ENCODE measurements around the gene SIGLEC11.
"Not testable (repeated sequence)": the region's sequence is repeated elsewhere in the genome, so short reads cannot be mapped to it uniquely, and the experiment has no call there.

Gene SIGLEC11

DNA sequence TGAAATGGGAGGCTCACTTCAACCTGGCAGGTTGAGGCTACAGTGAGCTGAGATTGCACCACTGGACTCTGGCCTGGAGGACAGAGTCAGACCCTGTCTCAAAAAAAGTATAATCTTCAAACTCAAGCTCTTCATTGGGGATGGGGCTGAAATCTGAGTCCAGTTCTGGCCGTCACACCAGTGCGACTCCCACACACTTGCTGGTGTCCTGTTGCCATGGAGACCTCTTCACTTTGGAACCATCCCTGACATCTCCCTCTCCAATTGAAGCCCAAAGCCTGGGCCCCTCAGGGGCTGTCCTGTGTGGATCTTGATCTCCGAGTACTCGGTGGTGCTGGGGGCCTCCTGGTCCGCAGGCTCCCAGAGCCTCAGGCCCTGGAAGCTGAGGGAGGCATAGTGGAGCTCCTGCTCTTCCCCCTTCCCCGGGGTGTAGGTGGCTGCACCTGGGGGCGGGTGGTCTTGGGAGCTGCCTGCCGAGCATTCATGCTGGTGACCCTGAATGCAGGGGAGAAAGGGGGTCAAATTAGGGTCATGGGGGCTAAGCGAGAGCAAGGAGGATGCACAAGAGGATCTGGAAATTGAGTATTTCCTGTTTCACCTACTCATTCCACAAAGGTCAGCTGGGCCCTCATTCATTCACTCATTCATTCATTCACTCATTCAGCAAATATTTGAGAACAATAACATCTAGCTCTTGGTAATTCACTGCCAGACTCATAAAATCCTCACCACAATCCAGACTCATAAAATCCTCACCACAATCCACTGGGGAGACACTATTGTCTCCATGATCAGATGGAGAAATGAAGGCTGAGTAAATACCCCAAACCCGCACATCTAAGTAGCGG, 11.0 kb downstream of the SIGLEC11 start:
- no peak for TF ChIP-seq ZNF274 (IDR thresholded peaks at IDR 0.05; ENCODE audit: low read depth, low read length)
- no peak overlapping the region for H3K4me3 ChIP-seq (ENCODE audit: low read length)

DNA sequence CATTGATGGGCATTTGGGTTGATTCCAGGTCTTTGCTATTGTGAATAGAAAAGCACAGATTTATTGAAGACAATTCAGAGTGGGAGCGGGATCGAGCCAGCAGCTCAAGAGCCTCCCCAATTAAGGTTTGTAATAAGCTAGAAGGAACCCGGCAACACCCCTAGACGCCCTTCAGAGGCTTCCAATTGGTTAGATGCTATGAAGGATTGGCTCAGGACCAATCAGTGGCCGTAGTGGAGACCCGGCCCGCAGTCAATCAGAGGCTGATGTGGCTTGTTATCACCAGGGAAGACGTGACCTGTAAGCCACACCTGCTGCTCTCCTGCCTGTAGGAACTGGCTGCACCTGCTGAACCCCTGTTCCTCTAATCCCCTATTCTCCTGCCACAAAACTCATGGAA, 14.6 kb downstream of the SIGLEC11 start:
- TF ChIP-seq ZNF274 (IDR thresholded peaks at IDR 0.05; ENCODE audit: low read depth, low read length) = no peak
- H3K4me3 ChIP-seq (ENCODE audit: low read length) = no peak overlapping the region

DNA sequence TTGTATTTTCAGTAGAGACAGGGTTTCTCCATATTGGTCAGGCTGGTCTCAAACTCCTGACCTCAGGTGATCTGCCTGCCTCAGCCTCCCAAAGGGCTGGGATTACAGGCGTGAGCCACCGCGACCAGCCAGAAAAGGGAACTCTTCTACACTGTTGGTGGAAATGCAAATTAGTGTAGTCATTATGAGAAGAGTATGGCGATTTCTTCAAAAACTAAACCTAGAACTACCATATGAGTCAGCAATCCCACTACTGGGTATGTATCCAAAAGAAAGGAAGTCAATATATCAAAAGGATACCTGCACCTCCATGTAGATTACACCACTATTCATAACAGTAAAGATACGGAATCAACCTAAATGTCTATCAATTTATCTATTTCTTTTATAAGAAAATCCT, 16.4 kb downstream of the SIGLEC11 start:
- H3K4me3 ChIP-seq (ENCODE audit: low read length) = not testable (repeated sequence)

DNA sequence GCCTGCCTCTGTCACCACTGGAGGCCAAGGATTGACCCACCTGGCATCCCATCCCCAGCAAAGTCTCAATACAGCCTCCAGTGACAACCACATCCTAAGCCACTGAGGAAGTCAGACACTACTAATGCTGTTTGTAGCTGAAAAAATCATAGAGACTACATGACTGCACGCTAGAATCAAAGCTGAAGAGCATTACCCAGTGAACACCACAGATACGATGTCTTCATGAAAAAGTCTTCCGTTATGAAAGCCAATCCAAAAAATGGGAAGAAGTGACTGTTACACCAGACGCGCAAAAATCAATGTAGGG, 20.5 kb downstream of the SIGLEC11 start:
- TF ChIP-seq ZNF274 (IDR thresholded peaks at IDR 0.05; ENCODE audit: low read depth, low read length) = no peak
- no peak overlapping the region for H3K4me3 ChIP-seq (ENCODE audit: low read length)

DNA sequence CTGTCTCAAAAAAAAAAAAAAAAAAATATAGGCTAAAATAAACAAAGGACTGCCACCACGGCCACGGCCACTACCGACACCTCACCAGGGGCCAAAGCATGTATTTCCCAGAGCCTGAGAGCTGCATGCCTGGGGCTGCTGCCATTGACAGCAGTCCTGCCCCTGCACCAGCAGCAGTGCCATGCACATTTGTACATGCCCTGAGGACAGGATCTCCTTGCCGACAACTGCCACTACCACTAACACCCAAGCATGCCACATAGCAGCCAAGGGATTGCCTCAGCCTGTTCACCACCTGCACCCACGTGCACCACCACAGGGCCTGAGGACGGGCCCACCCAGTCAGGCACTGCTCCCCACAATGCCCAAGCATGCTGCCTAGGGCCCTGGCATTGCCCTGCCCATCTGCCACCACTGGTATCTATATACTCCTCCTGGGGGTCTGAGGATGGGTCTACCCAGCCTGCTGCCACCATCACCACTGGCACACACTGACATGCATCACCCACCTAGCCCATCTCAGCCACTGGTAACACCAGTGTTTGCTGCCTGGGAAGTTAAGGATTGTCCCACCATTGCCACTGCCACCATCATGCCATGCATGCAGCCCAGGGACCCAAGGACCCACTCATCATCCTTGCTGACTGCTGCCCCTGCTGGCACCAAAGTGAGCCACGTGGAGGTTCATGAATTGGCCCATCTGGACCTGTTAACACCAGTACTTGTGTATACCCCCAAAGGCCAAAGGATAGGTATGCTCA, 21.1 kb downstream of the SIGLEC11 start:
- TF ChIP-seq ZNF274 (IDR thresholded peaks at IDR 0.05; ENCODE audit: low read depth, low read length) = no peak
- no peak overlapping the region for H3K4me3 ChIP-seq (ENCODE audit: low read length)

DNA sequence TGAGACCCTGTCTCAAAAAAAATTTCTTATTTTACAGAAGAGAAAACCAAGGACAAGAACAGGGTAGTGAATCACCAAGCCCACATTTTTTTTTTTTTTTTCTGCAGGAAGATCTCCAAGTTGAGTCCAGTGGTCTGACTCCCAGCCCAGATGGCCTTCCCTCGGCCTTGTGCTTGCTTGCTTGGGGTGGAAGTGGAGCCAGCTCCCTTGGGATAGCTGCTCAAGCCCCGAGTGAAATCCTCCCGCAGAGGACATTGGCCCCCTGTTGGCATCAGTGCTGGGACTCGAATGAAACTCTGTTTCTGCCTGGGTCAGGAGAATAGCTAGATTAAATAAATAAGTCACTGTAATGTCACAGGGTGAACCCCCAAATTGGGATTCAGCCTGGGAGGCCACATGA, 22.3 kb downstream of the SIGLEC11 start:
- TF ChIP-seq ZNF274 (IDR thresholded peaks at IDR 0.05; ENCODE audit: low read depth, low read length) = no peak
- no peak overlapping the region for H3K4me3 ChIP-seq (ENCODE audit: low read length)

DNA sequence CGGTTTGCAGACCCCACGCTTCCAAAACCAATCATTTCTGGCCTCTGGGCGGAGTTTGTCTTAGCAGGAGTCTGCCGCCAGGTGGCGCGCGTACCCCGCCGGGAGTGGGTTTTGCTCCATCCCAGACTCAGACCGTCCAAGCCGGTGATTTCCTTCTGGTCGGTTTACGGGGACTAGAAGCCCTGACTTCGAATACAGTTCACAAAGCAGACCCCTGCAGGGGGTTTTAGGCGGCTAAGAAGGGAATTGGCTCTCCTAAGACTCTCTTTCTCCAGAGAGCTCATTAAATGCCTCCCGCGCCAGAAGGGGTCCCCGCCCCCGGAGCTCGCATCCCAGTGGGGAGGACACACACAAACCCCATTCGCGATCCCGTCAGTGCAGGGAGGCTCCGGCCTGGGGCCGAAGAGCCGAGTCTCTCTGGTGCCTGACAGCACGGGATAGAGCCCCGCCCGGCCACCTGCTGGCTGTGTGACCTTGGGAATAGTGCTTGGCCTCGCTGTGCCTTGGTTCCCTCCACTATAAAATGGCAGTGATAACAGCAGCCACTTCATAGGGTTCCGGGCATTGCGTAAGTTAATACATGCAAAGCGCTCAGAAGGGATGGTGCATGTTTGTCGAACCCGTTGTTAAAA, 23.1 kb downstream of the SIGLEC11 start:
- no peak for TF ChIP-seq ZNF274 (IDR thresholded peaks at IDR 0.05; ENCODE audit: low read depth, low read length)
- no peak overlapping the region; the same call in 1 of the 2 replicates for H3K4me3 ChIP-seq (ENCODE audit: low read length)

DNA sequence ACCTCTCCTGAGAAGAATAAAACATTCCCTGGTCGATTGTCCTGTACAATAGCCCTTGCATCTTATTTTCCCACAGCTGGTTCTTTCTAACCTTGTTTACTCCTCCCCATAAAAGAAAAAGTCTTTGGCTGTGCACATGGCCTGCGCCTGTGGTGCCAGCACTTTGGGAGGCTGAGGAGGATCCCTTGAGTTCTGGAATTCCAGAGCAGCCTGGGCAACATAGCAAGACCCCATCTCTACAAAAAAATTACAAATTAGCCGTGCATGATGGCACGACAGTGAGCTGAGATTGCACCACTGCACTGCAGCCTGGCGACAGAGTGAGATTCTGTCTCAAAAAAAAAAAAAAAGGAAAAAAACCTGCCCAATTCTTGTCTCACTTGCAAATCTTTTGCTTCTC, 24.4 kb downstream of the SIGLEC11 start:
- TF ChIP-seq ZNF274 (IDR thresholded peaks at IDR 0.05; ENCODE audit: low read depth, low read length) = no peak
- no peak overlapping the region for H3K4me3 ChIP-seq (ENCODE audit: low read length)

DNA sequence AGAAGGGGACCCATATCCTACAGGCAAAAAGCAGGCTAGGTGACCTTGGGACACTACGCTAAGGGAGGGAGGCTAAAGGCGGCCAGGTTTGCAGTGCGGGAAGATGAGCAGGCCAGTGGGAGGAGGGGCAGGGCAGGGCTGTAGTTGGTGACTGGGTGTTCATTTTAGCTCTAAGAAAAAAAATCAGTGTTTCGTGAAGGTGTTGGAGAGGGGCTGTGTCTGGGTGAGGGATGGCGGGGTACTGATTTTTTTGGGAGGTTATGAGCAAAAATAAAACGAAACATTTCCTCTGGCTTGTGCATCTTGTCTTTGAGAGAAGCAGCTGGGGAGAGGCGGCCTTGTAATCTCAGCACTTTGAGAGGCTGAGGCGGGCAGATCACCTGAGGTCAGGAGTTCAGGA, 27.3 kb downstream of the SIGLEC11 start:
- no peak for TF ChIP-seq ZNF274 (IDR thresholded peaks at IDR 0.05; ENCODE audit: low read depth, low read length)
- H3K4me3 ChIP-seq (ENCODE audit: low read length) = no peak overlapping the region

DNA sequence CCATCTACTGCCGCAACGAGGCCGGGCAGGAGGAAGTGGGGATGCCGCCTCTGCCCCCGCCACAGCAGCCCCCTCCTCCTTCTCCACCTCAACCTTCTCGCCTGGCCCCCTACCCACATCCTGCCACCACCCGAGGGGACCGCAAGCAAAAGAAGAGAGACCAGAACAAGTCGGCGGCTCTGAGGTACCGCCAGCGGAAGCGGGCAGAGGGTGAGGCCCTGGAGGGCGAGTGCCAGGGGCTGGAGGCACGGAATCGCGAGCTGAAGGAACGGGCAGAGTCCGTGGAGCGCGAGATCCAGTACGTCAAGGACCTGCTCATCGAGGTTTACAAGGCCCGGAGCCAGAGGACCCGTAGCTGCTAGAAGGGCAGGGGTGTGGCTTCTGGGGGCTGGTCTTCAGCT, 28.2 kb downstream of the SIGLEC11 start:
- no peak for TF ChIP-seq ZNF274 (IDR thresholded peaks at IDR 0.05; ENCODE audit: low read depth, low read length)

DNA sequence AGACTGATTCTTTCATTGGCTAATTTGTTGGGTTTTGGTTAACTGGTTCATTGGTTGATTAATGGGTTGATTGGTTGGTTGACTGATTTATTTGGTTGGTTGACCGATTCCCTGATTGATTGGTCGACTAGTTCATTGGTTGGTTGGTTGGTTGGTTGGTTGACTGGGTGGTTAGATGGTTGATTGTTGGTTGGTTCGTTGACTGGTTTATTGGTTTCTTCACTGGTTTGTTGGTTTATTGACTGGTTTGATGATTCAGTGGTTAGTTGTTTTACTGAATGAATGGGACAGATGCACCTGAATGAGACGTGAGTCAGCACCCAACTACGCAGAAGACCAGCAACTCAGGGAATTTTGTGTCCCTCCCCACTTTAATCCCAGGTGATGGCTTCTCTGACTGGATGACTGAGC, 28.9 kb downstream of the SIGLEC11 start:
- no peak for TF ChIP-seq ZNF274 (IDR thresholded peaks at IDR 0.05; ENCODE audit: low read depth, low read length)
- H3K4me3 ChIP-seq (ENCODE audit: low read length) = no peak overlapping the region

More for the DNA sequence above, 28.2 kb downstream of the SIGLEC11 start:
- H3K4me3 ChIP-seq (ENCODE audit: low read length) = no peak overlapping the region

DNA sequence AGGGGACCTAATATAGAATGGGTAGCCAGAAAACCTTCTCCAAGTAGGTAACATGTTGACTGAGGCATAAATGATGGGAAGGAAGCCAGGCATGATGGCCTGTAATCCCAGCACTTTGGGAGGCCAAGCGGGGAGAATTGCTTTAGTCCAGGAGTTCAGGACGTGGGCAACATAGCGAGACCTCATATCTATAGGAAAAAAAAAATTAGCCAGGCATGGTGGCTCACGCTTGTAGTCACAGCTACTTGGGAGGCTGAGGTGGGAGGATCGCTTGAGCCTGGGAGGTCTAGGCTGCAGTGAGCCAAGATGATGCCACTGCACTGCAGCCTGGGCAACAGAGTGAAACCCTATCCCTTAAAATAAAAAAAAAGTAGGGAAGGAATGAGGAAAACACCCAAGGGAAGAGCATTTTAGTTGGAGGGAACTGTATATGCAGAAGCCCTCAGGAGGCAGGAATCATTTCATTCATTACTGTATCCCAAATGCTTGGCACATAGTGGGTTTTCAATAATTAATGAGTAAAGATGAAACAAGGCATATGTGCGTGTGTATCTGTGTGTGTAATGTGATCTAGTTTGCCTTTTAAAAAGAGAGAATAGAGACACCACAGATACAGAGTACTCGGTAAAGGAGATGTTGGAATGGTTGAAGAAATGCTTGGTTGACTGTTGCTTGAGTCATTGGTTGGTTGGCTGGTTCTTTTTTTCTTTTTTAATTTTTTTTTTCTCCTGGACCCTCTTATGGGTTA, 29.5 kb downstream of the SIGLEC11 start:
- no peak for TF ChIP-seq ZNF274 (IDR thresholded peaks at IDR 0.05; ENCODE audit: low read depth, low read length)
- no peak overlapping the region for H3K4me3 ChIP-seq (ENCODE audit: low read length)

DNA sequence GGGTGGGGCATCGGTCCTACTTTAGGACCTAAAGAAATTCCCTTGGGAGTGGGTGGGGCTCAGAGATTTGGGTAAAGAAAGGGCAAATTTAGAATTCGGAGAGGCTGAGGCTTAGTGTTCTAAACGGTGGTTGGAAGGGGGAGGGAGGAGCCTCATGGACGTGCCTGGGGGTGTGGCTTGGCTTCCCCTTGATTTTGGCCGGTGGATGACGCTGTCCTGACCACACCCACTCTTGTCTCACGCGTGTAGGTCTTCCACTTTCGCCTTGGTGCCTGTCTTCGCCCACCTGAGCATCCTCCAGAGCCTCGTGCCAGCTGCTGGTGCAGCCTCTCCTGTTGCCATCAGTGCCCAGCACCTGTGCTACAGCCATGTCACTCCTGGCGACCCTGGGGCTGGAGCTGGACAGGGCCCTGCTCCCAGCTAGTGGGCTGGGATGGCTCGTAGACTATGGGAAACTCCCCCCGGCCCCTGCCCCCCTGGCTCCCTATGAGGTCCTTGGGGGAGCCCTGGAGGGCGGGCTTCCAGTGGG, 30.4 kb downstream of the SIGLEC11 start:
- no peak for TF ChIP-seq ZNF274 (IDR thresholded peaks at IDR 0.05; ENCODE audit: low read depth, low read length)
- peak overlapping the region; percentile 16; the same call in 1 of the 2 replicates for H3K4me3 ChIP-seq (ENCODE audit: low read length)
